Small intestine (tissue), 7 donors: ENCODE measurements around the gene MED13. TPM values are rescaled to one million over a fixed set of nuclear protein-coding genes. Genes with fewer than 3 reads are reported as not detected.
"Not testable (repeated sequence)": the region's sequence is repeated elsewhere in the genome, so short reads cannot be mapped to it uniquely, and the experiment has no call there.

Experiments
- DNase-seq, 2 donors: peaks; one replicate each; pipeline versions ENCODE4 v3.0.0 to v3.0.0-alpha.2; 2013
- FAIRE-seq: peaks from 2 replicates; lab custom pipeline; 2012; peaks lifted over from hg19 to GRCh38; lab: Jason Lieb, UNC
- H3K27ac ChIP-seq, 3 donors: one replicate each; pipeline ENCODE4 v1.5.1; 2013; ENCODE audit warnings: low read length in 2 of 3, mild to moderate bottlenecking in 2 of 3, control low read depth in 1 of 3, inconsistent platforms in 1 of 3, low read depth in 1 of 3, moderate library complexity in 1 of 3
- H3K27me3 ChIP-seq, 3 donors: one replicate each; pipeline ENCODE4 v1.6.1; 2013; ENCODE audit warnings: low read length in 3 of 3, inconsistent platforms in 1 of 3; ENCODE audit not compliant: control insufficient read depth in 3 of 3, insufficient read depth in 3 of 3
- H3K36me3 ChIP-seq, 3 donors: one replicate each; pipeline ENCODE4 v1.6.1; 2013; ENCODE audit warnings: low read length in 3 of 3, inconsistent platforms in 1 of 3, low read depth in 1 of 3, mild to moderate bottlenecking in 1 of 3, moderate library complexity in 1 of 3; ENCODE audit not compliant: control insufficient read depth in 3 of 3, insufficient read depth in 2 of 3
- H3K4me1 ChIP-seq, 3 donors: one replicate each; pipeline ENCODE4 v1.6.1; 2013; ENCODE audit warnings: low read length in 2 of 3, inconsistent platforms in 1 of 3, low read depth in 1 of 3, mild to moderate bottlenecking in 1 of 3, moderate library complexity in 1 of 3; ENCODE audit not compliant: control insufficient read depth in 3 of 3, insufficient read depth in 2 of 3
- H3K4me3 ChIP-seq, 3 donors: one replicate each; pipeline ENCODE4 v1.5.1; 2013; ENCODE audit warnings: low read length in 3 of 3, control low read depth in 1 of 3, inconsistent platforms in 1 of 3, low read depth in 1 of 3, mild to moderate bottlenecking in 1 of 3, moderate library complexity in 1 of 3
- H3K9me3 ChIP-seq, 2 donors: one replicate each; pipeline ENCODE4 v1.6.1; 2013; ENCODE audit warnings: low read depth in 1 of 2, low read length in 1 of 2; ENCODE audit not compliant: control insufficient read depth in 2 of 2, insufficient read depth in 1 of 2
- WGBS, 3 donors: extraction: QIAGEN DNeasy Blood & Tissue Kit; methylation state at CpG; one replicate each; pipeline ENCODE4 v1.1.7; 2013; 5-methylcytosine and 5-hydroxymethylcytosine counted together
- polyA plus RNA-seq, 4 donors: library from polyadenylated mRNA; stranded (reverse) in 3 of 4; unstranded in 1 of 4; fragments of 200-250 nt in 3 of 4; fragments of 120-200 nt in 1 of 4; gene quantifications; one replicate each; pipeline versions ENCODE4 v1.2.1 to v1.2.3, GENCODE V29; 2013
- donor health status: healthy with polysubstance abuse.
- donor health status: control.
- donor health status: control.
- donor health status: Bipolar disorder and iron deficiency.
- donor health status: healthy.

MED13 gene
- polyA plus RNA-seq, 4 donors = 7.3 to 29.8 (median 9.5) TPM

- not testable (repeated sequence) for FAIRE-seq
Observed at GRCh38 chr17:62072855-62073254, 7.8 kb upstream of the MED13 start.

GRCh38 chr17:62070900-62071299 is 5.8 kb upstream of the MED13 start:
- no peaks in the 10 kb centered on the region for H3K27me3 ChIP-seq
- no peak overlapping the region for H3K4me3 ChIP-seq
- H3K36me3 ChIP-seq = no peaks in the 10 kb centered on the region
- DNase-seq (no peak), FAIRE-seq (no peak)
- no peak overlapping the region for H3K27ac ChIP-seq
- H3K4me1 ChIP-seq = peaks cover 0 to 15% (median 0%) of the 10 kb centered on the region in 3 donors
- WGBS, 3 donors = 77 to 88% (median 83%) methylated on average over 2 of the region's 2 CpGs
- H3K9me3 ChIP-seq = no peaks in the 10 kb centered on the region

More at GRCh38 chr17:62072855-62073254, 7.8 kb upstream of the MED13 start:
- not testable (repeated sequence) for H3K27ac ChIP-seq, H3K9me3 ChIP-seq, H3K36me3 ChIP-seq, DNase-seq, H3K4me3 ChIP-seq, H3K27me3 ChIP-seq
- H3K4me1 ChIP-seq = peaks cover 0 to 11% (median 0%) of the 10 kb centered on the region in 3 donors
- WGBS, 3 donors = 92 to 94% (median 93%) methylated on average over 20 to 21 of the region's 21 CpGs

- Histone ChIP-seq H3K36me3 (peaks cover 0 to 2% (median 0%) of the 10 kb centered on the region in 3 donors), H3K4me3 (no peak overlapping the region), H3K9me3 (no peaks in the 10 kb centered on the region), H3K4me1 (peaks cover 0 to 18% (median 2%) of the 10 kb centered on the region in 3 donors), H3K27me3 (no peaks in the 10 kb centered on the region), H3K27ac (peak overlapping the region in 2 of 3 donors; percentile 20 to 31)
- DNase-seq (peak in 1 of 2 donors; percentile 36), FAIRE-seq (no peak)
- WGBS, 3 donors = 50 to 76% (median 53%) methylated on average over 7 of the region's 7 CpGs
Observed at GRCh38 chr17:62067165-62068145, 2.4 kb upstream of the MED13 start.

DNA sequence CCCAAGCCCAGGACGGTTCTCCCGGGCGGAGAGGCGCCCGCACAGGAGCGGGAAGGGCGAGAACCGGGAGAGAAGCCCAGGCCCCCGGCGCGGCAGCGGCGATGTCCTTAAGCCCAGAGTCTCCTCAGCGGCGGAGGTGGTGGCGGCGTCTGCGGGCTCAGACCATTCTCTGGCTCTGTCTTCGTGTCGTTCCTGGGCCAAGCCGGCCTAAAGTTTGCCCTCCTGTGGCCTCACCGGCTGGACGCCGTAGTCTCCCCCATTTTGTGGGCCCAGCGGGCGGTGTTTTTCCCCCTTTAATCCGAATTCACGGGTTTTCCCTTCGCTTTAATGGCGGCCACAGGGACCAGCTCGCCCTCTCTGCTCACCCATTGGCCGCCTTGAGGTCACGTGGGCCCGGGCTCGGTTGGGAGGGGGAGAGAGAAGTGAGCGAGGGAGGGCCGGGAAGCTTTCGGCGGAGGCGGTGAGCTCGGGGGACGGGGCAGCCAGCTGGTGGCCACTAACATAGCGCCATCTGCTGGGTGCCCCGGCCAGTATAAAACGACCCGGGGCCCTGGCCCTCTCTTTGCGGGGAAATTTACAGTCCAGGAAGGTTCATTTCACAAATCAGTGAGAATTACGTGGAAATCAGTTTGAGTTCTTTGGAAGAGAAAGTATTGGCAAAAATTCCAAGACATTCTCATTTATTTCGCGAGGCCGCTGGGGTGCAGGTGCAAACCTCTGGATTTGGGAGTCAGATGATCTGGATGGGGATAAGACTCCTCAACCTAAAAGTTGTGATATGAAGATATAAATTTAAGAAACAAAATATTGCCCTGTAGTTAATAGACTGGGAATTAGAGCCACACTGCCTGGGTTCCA is 762 bp upstream of the MED13 start:
- H3K27me3 ChIP-seq = no peaks in the 10 kb centered on the region
- H3K4me3 ChIP-seq = peak overlapping the region; percentile 86 to 99 (median 91)
- H3K4me1 ChIP-seq = peaks cover 0 to 18% (median 2%) of the 10 kb centered on the region in 3 donors
- H3K36me3 ChIP-seq = peaks cover 0 to 2% (median under 1%) of the 10 kb centered on the region in 3 donors
- 1 to 2% (median 2%) methylated on average over 43 to 51 of the region's 51 CpGs for WGBS, 3 donors
- peak overlapping the region; percentile 91 to 100 (median 99) for H3K27ac ChIP-seq
- no peak for FAIRE-seq
- H3K9me3 ChIP-seq = no peaks in the 10 kb centered on the region
- DNase-seq = peak; percentile 98 to 99

GRCh38 chr17:62064029-62064790 is 868 bp downstream of the MED13 start:
- H3K9me3 ChIP-seq = no peaks in the 10 kb centered on the region
- WGBS, 3 donors = 0 to 2% (median 1%) methylated on average over 5 of the region's 5 CpGs
- H3K36me3 ChIP-seq = peaks cover 0 to 14% (median 5%) of the 10 kb centered on the region in 3 donors
- peak overlapping the region; percentile 62 to 99 (median 86) for H3K4me3 ChIP-seq
- DNase-seq = peak; percentile 48 to 65
- peak overlapping the region; percentile 72 to 91 (median 85) for H3K27ac ChIP-seq
- H3K4me1 ChIP-seq = peaks cover 0 to 23% (median 2%) of the 10 kb centered on the region in 3 donors
- FAIRE-seq = no peak
- H3K27me3 ChIP-seq = no peaks in the 10 kb centered on the region

GRCh38 chr17:62062944-62063343 is 2.1 kb downstream of the MED13 start:
- DNase-seq (no peak), FAIRE-seq (no peak)
- Histone ChIP-seq H3K27me3 (no peaks in the 10 kb centered on the region), H3K4me1 (peaks cover 0 to 23% (median 2%) of the 10 kb centered on the region in 3 donors), H3K4me3 (peak overlapping the region in 2 of 3 donors; percentile 9 to 50), H3K36me3 (peaks cover 0 to 17% (median 5%) of the 10 kb centered on the region in 3 donors), H3K9me3 (no peaks in the 10 kb centered on the region), H3K27ac (peak overlapping the region in 1 of 3 donors; percentile 11)
- 29 to 42% (median 36%) methylated on average over 3 of the region's 3 CpGs for WGBS, 3 donors

GRCh38 chr17:62062302-62062701 is 2.8 kb downstream of the MED13 start:
- Histone ChIP-seq H3K36me3 (peaks cover 0 to 17% (median 5%) of the 10 kb centered on the region in 3 donors), H3K4me1 (peaks cover 0 to 19% (median 2%) of the 10 kb centered on the region in 3 donors), H3K27ac (no peak overlapping the region), H3K4me3 (peak overlapping the region in 1 of 3 donors; percentile 50), H3K27me3 (no peaks in the 10 kb centered on the region), H3K9me3 (no peaks in the 10 kb centered on the region)
- FAIRE-seq = no peak
- WGBS, 3 donors = 3 to 12% (median 7%) methylated on average over 1 of the region's 1 CpG
- DNase-seq = no peak
